ENCODE data around the gene ICOS. TPM values are rescaled to one million over a fixed set of nuclear protein-coding genes. Genes with fewer than 3 reads are reported as not detected.

Gene ICOS
- total and polyA plus RNA-seq, 12 donors, result 0.07 to 0.51 (median 0.21) TPM; not detected in 6

DNA sequence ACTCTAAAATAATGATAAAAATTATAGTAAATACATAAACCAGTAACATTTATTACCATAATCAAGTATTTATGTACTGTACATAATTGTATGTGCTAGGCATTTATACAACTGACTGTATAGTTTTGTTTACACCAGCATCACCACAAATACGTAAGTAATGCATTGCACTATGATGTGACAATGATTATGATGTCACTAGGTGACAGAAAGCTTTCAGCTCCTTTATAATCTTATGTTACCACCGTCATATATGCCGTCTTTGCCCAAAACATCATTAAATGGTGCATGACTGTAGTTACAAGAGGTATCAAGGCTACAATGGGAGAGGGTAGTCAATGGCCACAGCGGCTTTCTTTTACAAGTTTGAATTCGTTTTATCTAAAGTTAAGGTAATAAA lies 60.1 kb downstream of the ICOS start:
- no peak for DNase-seq
- no peaks in the 10 kb centered on the region for H3K9me3 ChIP-seq (replicated peaks in 1 of 3)
- no peak for TF ChIP-seq POLR2A (IDR thresholded peaks at IDR 0.05)
- TF ChIP-seq, protein P1, sequence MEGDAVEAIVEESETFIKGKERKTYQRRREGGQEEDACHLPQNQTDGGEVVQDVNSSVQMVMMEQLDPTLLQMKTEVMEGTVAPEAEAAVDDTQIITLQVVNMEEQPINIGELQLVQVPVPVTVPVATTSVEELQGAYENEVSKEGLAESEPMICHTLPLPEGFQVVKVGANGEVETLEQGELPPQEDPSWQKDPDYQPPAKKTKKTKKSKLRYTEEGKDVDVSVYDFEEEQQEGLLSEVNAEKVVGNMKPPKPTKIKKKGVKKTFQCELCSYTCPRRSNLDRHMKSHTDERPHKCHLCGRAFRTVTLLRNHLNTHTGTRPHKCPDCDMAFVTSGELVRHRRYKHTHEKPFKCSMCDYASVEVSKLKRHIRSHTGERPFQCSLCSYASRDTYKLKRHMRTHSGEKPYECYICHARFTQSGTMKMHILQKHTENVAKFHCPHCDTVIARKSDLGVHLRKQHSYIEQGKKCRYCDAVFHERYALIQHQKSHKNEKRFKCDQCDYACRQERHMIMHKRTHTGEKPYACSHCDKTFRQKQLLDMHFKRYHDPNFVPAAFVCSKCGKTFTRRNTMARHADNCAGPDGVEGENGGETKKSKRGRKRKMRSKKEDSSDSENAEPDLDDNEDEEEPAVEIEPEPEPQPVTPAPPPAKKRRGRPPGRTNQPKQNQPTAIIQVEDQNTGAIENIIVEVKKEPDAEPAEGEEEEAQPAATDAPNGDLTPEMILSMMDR (IDR thresholded peaks at IDR 0.05), result no peak
- WGBS, 4 donors, result 82 to 91% (median 88%) methylated on average over 5 of the region's 5 CpGs
- H3K4me3 ChIP-seq, result no peak overlapping the region
- intact Hi-C loops (cut with DNase I), result no loop called here
- no peaks in the 10 kb centered on the region for H3K27me3 ChIP-seq
- H3K4me1 ChIP-seq (replicated peaks in 1 of 2), result no peaks in the 10 kb centered on the region
- no peaks in the 10 kb centered on the region for H3K36me3 ChIP-seq (replicated peaks in 1 of 2)
- no peak overlapping the region for H3K27ac ChIP-seq

DNA sequence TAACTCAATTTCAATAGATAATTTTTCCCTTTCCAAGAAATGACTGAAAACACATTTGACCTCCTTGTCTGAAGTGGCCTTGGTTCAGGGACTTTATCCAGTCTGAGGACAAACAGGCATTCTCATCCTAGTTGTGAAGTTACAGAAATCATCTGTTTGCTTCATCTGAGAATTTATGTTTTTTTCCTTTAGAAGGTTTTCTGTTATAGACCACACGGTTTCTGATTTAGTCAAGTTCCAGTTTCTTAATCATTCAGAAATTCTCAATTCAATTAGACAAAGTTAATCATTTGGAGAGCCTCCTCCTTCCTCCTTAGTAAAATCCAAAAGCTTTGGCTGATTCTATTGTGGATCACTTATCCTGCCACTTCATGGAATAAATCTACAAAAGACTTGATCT lies 60.9 kb downstream of the ICOS start:
- intact Hi-C loops (cut with DNase I), result no loop called here
- TF ChIP-seq, protein P1 (IDR thresholded peaks at IDR 0.05), result no peak
- no peak for TF ChIP-seq POLR2A (IDR thresholded peaks at IDR 0.05)
- Histone ChIP-seq H3K27ac (no peak overlapping the region), H3K4me1 (replicated peaks in 1 of 2) (no peaks in the 10 kb centered on the region), H3K4me3 (no peak overlapping the region), H3K27me3 (no peaks in the 10 kb centered on the region), H3K36me3 (replicated peaks in 1 of 2) (no peaks in the 10 kb centered on the region), H3K9me3 (replicated peaks in 1 of 3) (no peaks in the 10 kb centered on the region)
- no peak for DNase-seq
- 35 to 68% (median 51%) methylated on average over 1 of the region's 1 CpG for WGBS, 4 donors

DNA sequence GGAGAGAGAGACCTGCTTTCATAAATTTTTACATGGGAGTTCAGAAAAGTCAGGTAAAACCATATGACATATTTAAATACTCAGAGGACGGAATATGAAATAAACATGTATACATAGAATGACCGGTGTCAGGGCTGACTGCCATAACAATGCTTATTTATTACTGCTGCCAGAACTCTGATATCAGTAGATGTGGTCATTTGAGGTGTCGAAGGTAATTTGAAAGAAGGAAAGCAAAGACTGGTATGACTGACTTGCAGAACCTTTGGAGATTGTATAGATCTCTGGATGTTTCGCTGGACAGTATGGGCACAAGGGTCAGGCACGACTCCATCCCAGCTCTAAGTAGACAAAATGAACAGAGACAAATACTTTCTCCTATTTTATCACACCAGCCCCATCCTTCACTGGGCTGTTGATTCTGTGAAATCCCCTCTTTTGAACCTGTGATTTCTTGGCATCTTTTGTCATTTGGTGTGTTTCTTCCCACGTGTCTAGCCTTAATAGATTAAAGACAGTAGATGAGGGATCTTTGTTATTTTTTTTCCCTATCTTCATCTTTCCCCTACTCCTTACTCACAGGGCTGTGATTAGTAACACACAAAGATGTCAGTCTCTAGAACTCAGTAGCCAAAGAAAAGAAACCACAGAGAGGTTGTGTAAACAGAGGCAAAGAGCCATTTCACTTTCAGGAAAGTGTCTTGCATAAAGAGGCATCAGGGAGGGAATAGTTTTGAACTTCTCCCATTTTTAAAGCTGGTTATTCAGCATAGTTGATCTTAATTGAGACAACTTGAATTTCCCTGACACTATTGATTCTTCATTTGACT lies 61.6 kb downstream of the ICOS start:
- whole genome bisulfite sequencing, 4 donors, result 66 to 72% (median 70%) methylated on average over 6 of the region's 6 CpGs
- no peaks in the 10 kb centered on the region for H3K27me3 ChIP-seq
- no peak overlapping the region for H3K27ac ChIP-seq
- intact Hi-C loops (cut with DNase I), result no loop called here
- no peak for DNase-seq
- no peaks in the 10 kb centered on the region for H3K36me3 ChIP-seq (replicated peaks in 1 of 2)
- TF ChIP-seq, protein P1 (IDR thresholded peaks at IDR 0.05), result no peak
- TF ChIP-seq POLR2A (IDR thresholded peaks at IDR 0.05), result no peak
- no peaks in the 10 kb centered on the region for H3K4me1 ChIP-seq (replicated peaks in 1 of 2)
- H3K9me3 ChIP-seq (replicated peaks in 1 of 3), result no peaks in the 10 kb centered on the region
- no peak overlapping the region for H3K4me3 ChIP-seq

DNA sequence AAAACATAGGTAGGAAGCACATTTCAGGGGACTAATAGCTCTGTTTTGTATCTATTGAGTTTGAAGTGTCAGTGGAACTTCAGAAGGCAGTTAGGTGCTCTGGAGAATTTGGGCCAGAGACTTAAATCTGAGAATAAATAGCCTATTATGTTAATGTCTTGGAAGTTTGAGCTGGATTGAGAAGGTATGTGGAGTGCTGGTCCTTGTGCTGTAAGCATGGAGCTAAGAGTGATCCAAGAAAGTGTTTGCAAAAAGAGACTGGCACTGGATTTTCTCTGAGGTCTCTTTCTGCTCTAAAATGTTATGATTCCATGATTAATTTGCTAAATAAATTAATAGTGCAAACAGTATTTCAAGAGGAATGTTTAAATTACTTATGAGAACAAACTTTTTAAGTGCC lies 63.3 kb downstream of the ICOS start:
- intact Hi-C loops (cut with DNase I), result no loop called here
- TF ChIP-seq, protein P1 (IDR thresholded peaks at IDR 0.05), result no peak
- no peak for TF ChIP-seq POLR2A (IDR thresholded peaks at IDR 0.05)
- Histone ChIP-seq H3K27ac (no peak overlapping the region), H3K4me1 (replicated peaks in 1 of 2) (no peaks in the 10 kb centered on the region), H3K4me3 (no peak overlapping the region), H3K36me3 (replicated peaks in 1 of 2) (no peaks in the 10 kb centered on the region), H3K9me3 (replicated peaks in 1 of 3) (no peaks in the 10 kb centered on the region), H3K27me3 (no peaks in the 10 kb centered on the region)
- no peak for DNase-seq
